HG02642 (cell line): ENCODE measurements around the gene RAB8B.
A peak's percentile ranks its signal among the peaks of the same experiment; 100 is the strongest.

Source experiments
- ATAC-seq: cut with Tn5 transposase; IDR thresholded peaks from one replicate; pipeline ENCODE4 v1.9.1; 2021; ENCODE audit warnings: mild to moderate bottlenecking; ENCODE audit not compliant: unreplicated experiment, poor library complexity

RAB8B gene

GRCh38 chr15:63181648-63182047, 7.8 kb upstream of the RAB8B start:
- ATAC-seq, result no peak

- no peak for ATAC-seq
These were observed 4.2 kb upstream of the RAB8B start for GRCh38 chr15:63185206-63185605.

- no peak for ATAC-seq
These were observed 3.3 kb upstream of the RAB8B start for GRCh38 chr15:63186065-63186464.

GRCh38 chr15:63187589-63188226, 1.7 kb upstream of the RAB8B start:
- no peak for ATAC-seq

- no peak for ATAC-seq
These were observed 1.0 kb upstream of the RAB8B start for GRCh38 chr15:63188247-63188925.

GRCh38 chr15:63189941-63190768, 749 bp downstream of the RAB8B start:
- ATAC-seq, result no peak

GRCh38 chr15:63190769-63191649, 1.6 kb downstream of the RAB8B start:
- no peak for ATAC-seq

- peak; percentile 32 for ATAC-seq
These were observed 2.7 kb downstream of the RAB8B start for GRCh38 chr15:63191895-63192618.

- ATAC-seq, result no peak
These were observed 3.3 kb downstream of the RAB8B start for GRCh38 chr15:63192619-63193206.

GRCh38 chr15:63194302-63194701, 4.9 kb downstream of the RAB8B start:
- ATAC-seq, result no peak

GRCh38 chr15:63194880-63195568, 5.6 kb downstream of the RAB8B start:
- ATAC-seq, result no peak

GRCh38 chr15:63195569-63196015, 6.2 kb downstream of the RAB8B start:
- ATAC-seq, result no peak

GRCh38 chr15:63196842-63197241, 7.4 kb downstream of the RAB8B start:
- no peak for ATAC-seq

GRCh38 chr15:63197626-63198025, 8.2 kb downstream of the RAB8B start:
- ATAC-seq, result no peak

- no peak for ATAC-seq
These were observed 9.2 kb downstream of the RAB8B start for GRCh38 chr15:63198371-63199250.

- no peak for ATAC-seq
These were observed 11.3 kb downstream of the RAB8B start for GRCh38 chr15:63200464-63201249.

GRCh38 chr15:63202861-63203260, 13.5 kb downstream of the RAB8B start:
- ATAC-seq, result no peak
